CD14-positive monocyte (primary cell): ENCODE data around the gene GFI1B. TPM values are rescaled to one million over a fixed set of nuclear protein-coding genes. Genes with fewer than 3 reads are reported as not detected.

Experiments
- DNase-seq, 3 donors: peaks; one replicate each; pipeline ENCODE4 v3.0.0-alpha.2; 2011 to 2022
- H2AFZ ChIP-seq: 2 replicates; pipeline ENCODE4 v1.6.0; 2012; ENCODE audit warnings: mild to moderate bottlenecking, low read depth, low read length, inconsistent platforms; ENCODE audit not compliant: insufficient read depth, poor library complexity, severe bottlenecking
- H3K27ac ChIP-seq, 2 donors: 1 replicate in 1 of 2; 2 replicates in 1 of 2; pipeline ENCODE4 v1.5.1; 2012 to 2013; ENCODE audit warnings: low read length in 2 of 2, control low read depth in 1 of 2, inconsistent platforms in 1 of 2, low read depth in 1 of 2, mild to moderate bottlenecking in 1 of 2
- H3K27me3 ChIP-seq, 2 donors: one replicate each; pipeline versions ENCODE4 v1.6.0 to v1.6.1; 2011 to 2013; ENCODE audit warnings: low read length in 2 of 2; ENCODE audit not compliant: control insufficient read depth in 2 of 2, insufficient read depth in 2 of 2
- H3K36me3 ChIP-seq, 2 donors: replicated peaks in 1 of 2; 1 replicate in 1 of 2; 2 replicates in 1 of 2; pipeline versions ENCODE4 v1.5.1 to v1.6.1; 2012 to 2013; ENCODE audit warnings: low read length in 2 of 2, control low read depth in 1 of 2, inconsistent platforms in 1 of 2, mild to moderate bottlenecking in 1 of 2; ENCODE audit not compliant: insufficient read depth in 2 of 2, control insufficient read depth in 1 of 2
- H3K4me1 ChIP-seq, 2 donors: 1 replicate in 1 of 2; 2 replicates in 1 of 2; pipeline versions ENCODE4 v1.5.1 to v1.6.1; 2012 to 2013; ENCODE audit warnings: low read length in 2 of 2, control low read depth in 1 of 2, inconsistent platforms in 1 of 2, mild to moderate bottlenecking in 1 of 2, moderate library complexity in 1 of 2; ENCODE audit not compliant: insufficient read depth in 2 of 2, control insufficient read depth in 1 of 2
- H3K4me2 ChIP-seq: replicated peaks from 2 replicates; pipeline ENCODE3; 2012; ENCODE audit warnings: low read length, moderate library complexity, mild to moderate bottlenecking; ENCODE audit not compliant: poor library complexity, severe bottlenecking; ENCODE audit errors: extremely low read depth
- H3K4me3 ChIP-seq, 3 experiments: fragments of 200-600 bp in 1 of 3; sonication (generic) in 1 of 3; replicated peaks in 1 of 3; 1 replicate in 2 of 3; 2 replicates in 1 of 3; pipeline ENCODE4 v1.5.1; 2011 to 2013; ENCODE audit warnings: low read length in 3 of 3, mild to moderate bottlenecking in 3 of 3, control low read depth in 2 of 3, low read depth in 2 of 3, inconsistent platforms in 1 of 3, moderate library complexity in 1 of 3
- H3K79me2 ChIP-seq: 2 replicates; pipeline ENCODE4 v1.6.0; 2012; ENCODE audit warnings: mild to moderate bottlenecking, control low read depth, inconsistent platforms, low read length, moderate library complexity; ENCODE audit not compliant: insufficient read depth
- H3K9ac ChIP-seq: 2 replicates; pipeline ENCODE4 v1.6.0; 2017; ENCODE audit warnings: low read length, mild to moderate bottlenecking; ENCODE audit not compliant: insufficient read depth, poor library complexity, severe bottlenecking
- H3K9me3 ChIP-seq, 2 donors: replicated peaks in 1 of 2; 1 replicate in 1 of 2; 2 replicates in 1 of 2; pipeline versions ENCODE4 v1.5.1 to v1.6.1; 2012 to 2013; ENCODE audit warnings: low read length in 2 of 2, control low read depth in 1 of 2; ENCODE audit not compliant: control insufficient read depth in 1 of 2, insufficient read depth in 1 of 2
- H4K20me1 ChIP-seq: 2 replicates; pipeline ENCODE4 v1.6.0; 2012; ENCODE audit warnings: mild to moderate bottlenecking, low read length, control low read depth, moderate library complexity; ENCODE audit not compliant: insufficient read depth
- H3K27ac Mint-ChIP-seq, 7 donors: one replicate each; pipeline ENCODE4 v1.8.0; 2020; ENCODE audit warnings: mild to moderate bottlenecking in 7 of 7, mixed read lengths in 7 of 7, moderate library complexity in 6 of 7, inconsistent platforms in 2 of 7
- H3K27me3 Mint-ChIP-seq, 3 donors: one replicate each; pipeline ENCODE4 v1.8.0; 2021 to 2022; ENCODE audit warnings: low read depth in 3 of 3, mild to moderate bottlenecking in 3 of 3, mixed read lengths in 3 of 3, moderate library complexity in 3 of 3, inconsistent platforms in 1 of 3
- H3K36me3 Mint-ChIP-seq, 2 donors: one replicate each; pipeline ENCODE4 v1.8.0; 2020; ENCODE audit warnings: mixed read lengths in 2 of 2, inconsistent platforms in 1 of 2, mild to moderate bottlenecking in 1 of 2
- H3K4me1 Mint-ChIP-seq: one replicate; pipeline ENCODE4 v1.8.0; 2020; ENCODE audit warnings: mild to moderate bottlenecking, mixed read lengths
- H3K4me3 Mint-ChIP-seq, 2 donors: one replicate each; pipeline ENCODE4 v1.8.0; 2020; ENCODE audit warnings: mild to moderate bottlenecking in 2 of 2, mixed read lengths in 2 of 2, moderate library complexity in 1 of 2
- H3K9me3 Mint-ChIP-seq, 7 donors: one replicate each; pipeline ENCODE4 v1.8.0; 2020 to 2022; ENCODE audit warnings: mixed read lengths in 7 of 7, mild to moderate bottlenecking in 6 of 7, moderate library complexity in 6 of 7, inconsistent platforms in 2 of 7
- CTCF ChIP-seq: fragments of 200-600 bp; IDR thresholded peaks from one replicate; pipeline ENCODE4 v1.8.0; 2022; ENCODE audit warnings: antibody characterized with exemption, mild to moderate bottlenecking
- WGBS: methylation state at CpG from one replicate; pipeline ENCODE4 v1.1.5; 2013; ENCODE audit warnings: missing lambda C conversion rate; ENCODE audit not compliant: insufficient coverage; 5-methylcytosine and 5-hydroxymethylcytosine counted together
- intact Hi-C, 2 donors: fragments of 100-400 bp; cut with micrococcal nuclease; formaldehyde crosslinking; loops; one replicate each; pipeline versions ENCODE4 v1.15.0 to v1.15.1; 2023
- polyA plus RNA-seq, 3 donors: library from polyadenylated mRNA; depleted of rRNA in 1 of 3; unstranded in 2 of 3; stranded (reverse) in 1 of 3; fragments of 300-500 nt in 2 of 3; fragments of >200 nt in 1 of 3; fragmentation: Illumina TruSeq in 2 of 3; gene quantifications; 1 replicate in 2 of 3; 2 replicates in 1 of 3; pipeline ENCODE4 v1.2.3, GENCODE V29; 2012 to 2021

Gene GFI1B
- polyA plus RNA-seq, 3 donors = 0.06 to 0.39 (median 0.21) TPM

- H3K36me3 ChIP-seq = no peaks in the 10 kb centered on the region
- peaks cover 21 to 30% of the 10 kb centered on the region in 2 donors for H3K4me1 ChIP-seq
- intact Hi-C loops = no loop called here
- WGBS = 0% methylated on average over 1 of the region's 2 CpGs
- no peak overlapping the region for H3K27ac ChIP-seq
- H3K9ac ChIP-seq = no peak overlapping the region
- H2AFZ ChIP-seq = no peak overlapping the region
- no peak for DNase-seq
- peak overlapping the region; percentile 28 for H3K4me2 ChIP-seq
- H3K4me1 Mint-ChIP-seq = peaks cover 30% of the 10 kb centered on the region
- peaks cover 3 to 17% (median 12%) of the 10 kb centered on the region in 7 donors for H3K9me3 Mint-ChIP-seq
- peak overlapping the region in 1 of 2 donors; percentile 74 for H3K4me3 Mint-ChIP-seq
- no peaks in the 10 kb centered on the region for H3K9me3 ChIP-seq
- no peak overlapping the region for H3K27ac Mint-ChIP-seq
- TF ChIP-seq CTCF = no peak
- no peak overlapping the region for H3K4me3 ChIP-seq
- no peaks in the 10 kb centered on the region for H4K20me1 ChIP-seq
- peaks cover 5 to 6% of the 10 kb centered on the region in 2 donors for H3K36me3 Mint-ChIP-seq
- H3K79me2 ChIP-seq = no peaks in the 10 kb centered on the region
- peaks cover 27 to 41% of the 10 kb centered on the region in 2 donors for H3K27me3 ChIP-seq
- H3K27me3 Mint-ChIP-seq = peaks cover 34 to 62% (median 40%) of the 10 kb centered on the region in 3 donors
Measured at GRCh38 chr9:132978112-132978450, 413 bp upstream of the GFI1B start.

- no peak overlapping the region for H2AFZ ChIP-seq
- peaks cover 21 to 30% of the 10 kb centered on the region in 2 donors for H3K4me1 ChIP-seq
- Mint-ChIP-seq H3K4me1 (peaks cover 29% of the 10 kb centered on the region), H3K27ac (no peak overlapping the region), H3K9me3 (peaks cover 3 to 14% (median 9%) of the 10 kb centered on the region in 7 donors), H3K4me3 (peak overlapping the region in 1 of 2 donors; percentile 86), H3K27me3 (peaks cover 33 to 79% (median 47%) of the 10 kb centered on the region in 3 donors), H3K36me3 (peaks cover 5 to 6% of the 10 kb centered on the region in 2 donors)
- H3K79me2 ChIP-seq = no peaks in the 10 kb centered on the region
- H3K36me3 ChIP-seq = no peaks in the 10 kb centered on the region
- H3K27me3 ChIP-seq = peaks cover 27 to 41% of the 10 kb centered on the region in 2 donors
- H3K9ac ChIP-seq = no peak overlapping the region
- H3K4me3 ChIP-seq = no peak overlapping the region
- no peaks in the 10 kb centered on the region for H3K9me3 ChIP-seq
- H4K20me1 ChIP-seq = no peaks in the 10 kb centered on the region
- H3K4me2 ChIP-seq = no peak overlapping the region
- no peak for DNase-seq
- 57% methylated on average over 1 of the region's 5 CpGs for WGBS
- H3K27ac ChIP-seq = no peak overlapping the region
- TF ChIP-seq CTCF = no peak
- intact Hi-C loops = no loop called here
Measured at GRCh38 chr9:132980157-132980556, 1.7 kb downstream of the GFI1B start.
